Right atrium auricular region (tissue), 2 donors: ENCODE data around the gene SPATA17. TPM values are rescaled to one million over a fixed set of nuclear protein-coding genes. Genes with fewer than 3 reads are reported as not detected.
"Not testable (repeated sequence)": the region's sequence is repeated elsewhere in the genome, so short reads cannot be mapped to it uniquely, and the experiment has no call there.

Experiments
- DNase-seq: peaks from one replicate; pipeline ENCODE4 v3.0.0-alpha.2; 2019; ENCODE audit warnings: low spot score
- H3K27ac ChIP-seq, 2 donors: fragments of 200-600 bp; sonication (generic); 1 replicate in 1 of 2; 2 replicates in 1 of 2; pipeline ENCODE4 v1.5.1; 2016 to 2019
- H3K27me3 ChIP-seq, 2 donors: fragments of 200-600 bp; sonication (generic); one replicate each; pipeline versions ENCODE4 v1.5.1 to v1.6.0; 2017 to 2019
- H3K36me3 ChIP-seq: fragments of 200-600 bp; sonication (generic); one replicate; pipeline ENCODE4 v1.5.1; 2016
- H3K4me1 ChIP-seq, 2 donors: fragments of 200-600 bp; sonication (generic); one replicate each; pipeline versions ENCODE4 v1.5.1 to v1.6.0; 2017 to 2019
- H3K4me3 ChIP-seq, 2 donors: fragments of 200-600 bp; sonication (generic); 1 replicate in 1 of 2; 2 replicates in 1 of 2; pipeline ENCODE4 v1.5.1; 2017 to 2019; ENCODE audit warnings: mild to moderate bottlenecking in 1 of 2, moderate library complexity in 1 of 2
- H3K9me3 ChIP-seq, 2 donors: fragments of 200-600 bp; sonication (generic); one replicate each; pipeline ENCODE4 v1.5.1; 2019
- CTCF ChIP-seq, 2 donors: fragments of 200-600 bp; sonication (generic); IDR thresholded peaks; one replicate each; pipeline ENCODE4 v1.5.1; 2019; ENCODE audit warnings: antibody characterized with exemption in 2 of 2
- total RNA-seq, 2 donors: library from RNA; depleted of rRNA; stranded (reverse); fragments of >200 nt; gene quantifications; one replicate each; pipeline ENCODE4 v1.1.0, GENCODE V29; 2016

Gene SPATA17, protein sequence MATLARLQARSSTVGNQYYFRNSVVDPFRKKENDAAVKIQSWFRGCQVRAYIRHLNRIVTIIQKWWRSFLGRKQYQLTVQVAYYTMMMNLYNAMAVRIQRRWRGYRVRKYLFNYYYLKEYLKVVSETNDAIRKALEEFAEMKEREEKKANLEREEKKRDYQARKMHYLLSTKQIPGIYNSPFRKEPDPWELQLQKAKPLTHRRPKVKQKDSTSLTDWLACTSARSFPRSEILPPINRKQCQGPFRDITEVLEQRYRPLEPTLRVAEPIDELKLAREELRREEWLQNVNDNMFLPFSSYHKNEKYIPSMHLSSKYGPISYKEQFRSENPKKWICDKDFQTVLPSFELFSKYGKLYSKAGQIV
- 1 to 10 TPM in 1 of 2 donors, under 1 TPM in 1; 0.41 to 3.0 TPM for total RNA-seq

DNA sequence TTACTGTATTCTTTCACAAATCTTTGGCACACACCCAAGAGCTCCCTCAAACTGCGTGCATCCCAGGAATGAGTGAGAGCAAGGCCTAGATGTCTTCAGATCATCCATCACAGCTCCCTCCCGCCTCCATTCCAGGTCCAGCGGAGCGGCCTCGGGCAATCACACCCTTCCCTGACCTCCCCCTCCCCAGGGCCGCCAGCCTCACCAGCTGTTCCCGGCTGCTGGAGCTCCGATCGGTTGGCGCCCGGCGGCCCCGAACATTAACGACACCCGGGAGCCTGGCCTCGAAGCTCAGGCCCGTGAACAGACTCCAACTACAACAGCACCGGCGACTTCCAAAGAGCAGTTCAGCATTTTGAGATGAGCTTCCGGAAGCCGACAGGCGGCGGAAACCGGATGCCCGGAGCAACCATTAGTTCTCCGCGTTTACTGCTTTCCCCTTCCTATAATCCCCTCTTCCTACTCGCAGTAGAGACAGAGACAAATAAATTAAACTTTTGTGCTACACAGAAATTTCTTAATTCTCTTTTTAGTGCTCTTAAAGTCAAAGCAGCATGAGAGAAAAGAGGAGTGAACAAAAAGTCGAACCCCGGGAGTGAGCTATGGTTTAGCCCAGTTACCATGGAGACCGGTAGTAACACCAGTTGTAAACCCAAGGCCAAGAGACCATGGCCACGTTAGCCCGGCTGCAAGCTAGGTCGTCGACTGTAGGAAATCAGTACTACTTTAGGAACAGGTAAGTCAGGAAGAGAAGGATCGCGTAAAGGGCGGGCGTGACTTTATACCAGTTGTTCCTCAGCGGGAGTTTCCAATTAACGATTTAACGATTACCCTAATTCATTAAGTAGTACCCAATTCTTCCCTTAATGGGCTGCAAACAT lies at the start of gene SPATA17, which contains the start of gene GPATCH2:
Gene SPATA17 (plus strand): TSS at position 634 of the 881 bp plus-strand sequence. CDS start 35 bp downstream, at position 669.
Gene GPATCH2 (minus strand): TSS at position 380 of the 881 bp plus-strand sequence. CDS start 119 bp downstream, at position 261.
- Histone ChIP-seq H3K4me1 (peaks cover 0 to 41% of the 10 kb centered on the region in 2 donors), H3K27ac (peak within 1 kb of the TSS; percentile 84 to 87), H3K27me3 (no peaks in the 10 kb centered on the region), H3K4me3 (peak within 1 kb of the TSS; percentile 77 to 83), H3K36me3 (no peaks in the 10 kb centered on the region), H3K9me3 (no peaks in the 10 kb centered on the region)
- DNase-seq, result peak; percentile 77
- TF ChIP-seq CTCF (IDR thresholded peaks at IDR 0.05), result peak in 1 of 2 donors; percentile 47

- H3K4me3 ChIP-seq, H3K27me3 ChIP-seq, H3K27ac ChIP-seq, H3K36me3 ChIP-seq, H3K9me3 ChIP-seq, H3K4me1 ChIP-seq, DNase-seq: not testable (repeated sequence)
These were observed 46.8 kb upstream of the SPATA17 start for GRCh38 chr1:217584286-217584811.

DNA sequence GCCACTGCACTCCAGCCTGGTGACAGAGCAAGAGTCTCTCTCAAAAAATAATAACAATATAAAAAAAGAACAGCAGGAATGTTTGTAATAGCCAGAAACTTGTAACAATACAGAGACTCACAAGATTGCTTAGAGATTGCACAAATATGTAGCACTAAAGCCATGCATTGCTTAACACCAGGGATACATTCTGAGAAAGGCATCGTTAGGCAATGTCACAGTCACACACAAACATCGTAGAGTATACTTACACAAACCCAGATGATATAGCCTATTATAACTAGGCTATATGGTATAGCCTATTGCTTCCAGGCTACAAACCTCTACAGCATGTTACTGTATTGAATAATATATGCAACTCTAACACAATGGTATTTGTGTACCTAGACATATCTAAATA lies 45.6 kb upstream of the SPATA17 start:
- Histone ChIP-seq H3K27me3 (no peaks in the 10 kb centered on the region), H3K4me3 (no peak overlapping the region), H3K9me3 (no peaks in the 10 kb centered on the region), H3K36me3 (no peaks in the 10 kb centered on the region), H3K27ac (no peak overlapping the region), H3K4me1 (no peaks in the 10 kb centered on the region)
- no peak for TF ChIP-seq CTCF (IDR thresholded peaks at IDR 0.05)
- no peak for DNase-seq

- Histone ChIP-seq H3K4me1 (no peaks in the 10 kb centered on the region), H3K36me3 (no peaks in the 10 kb centered on the region), H3K4me3 (no peak overlapping the region), H3K27me3 (no peaks in the 10 kb centered on the region), H3K27ac (no peak overlapping the region), H3K9me3 (no peaks in the 10 kb centered on the region)
- DNase-seq, result no peak
- TF ChIP-seq CTCF (IDR thresholded peaks at IDR 0.05), result no peak
These were observed 44.6 kb upstream of the SPATA17 start for GRCh38 chr1:217586586-217586985.

GRCh38 chr1:217590598-217590997 lies 40.5 kb upstream of the SPATA17 start:
- Histone ChIP-seq H3K36me3 (no peaks in the 10 kb centered on the region), H3K4me3 (no peak overlapping the region), H3K27me3 (no peaks in the 10 kb centered on the region), H3K4me1 (no peaks in the 10 kb centered on the region), H3K9me3 (no peaks in the 10 kb centered on the region), H3K27ac (no peak overlapping the region)
- TF ChIP-seq CTCF (IDR thresholded peaks at IDR 0.05), result no peak
- DNase-seq, result no peak

DNA sequence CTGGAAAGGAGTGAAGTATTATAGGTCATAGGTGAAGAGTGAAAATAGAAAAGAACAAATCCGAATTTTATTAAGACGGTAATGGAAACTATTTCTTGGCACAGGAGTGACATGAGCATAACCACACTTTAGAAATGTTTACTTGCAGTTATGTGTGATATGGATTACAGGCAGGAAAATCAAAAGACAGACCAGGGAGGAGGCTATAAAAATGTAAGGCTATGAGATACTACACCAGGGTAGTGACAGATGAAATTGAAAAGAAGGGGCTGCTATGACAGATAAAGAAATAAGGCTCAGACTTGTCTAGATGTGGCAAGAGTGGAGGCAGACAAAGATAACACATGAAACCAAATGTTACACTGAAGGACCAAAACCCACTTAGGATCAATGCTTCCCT lies 32.0 kb upstream of the SPATA17 start:
- no peaks in the 10 kb centered on the region for H3K27me3 ChIP-seq
- H3K9me3 ChIP-seq, result no peaks in the 10 kb centered on the region
- no peaks in the 10 kb centered on the region for H3K36me3 ChIP-seq
- no peak overlapping the region for H3K4me3 ChIP-seq
- no peak for DNase-seq
- H3K4me1 ChIP-seq, result no peaks in the 10 kb centered on the region
- H3K27ac ChIP-seq, result no peak overlapping the region
- TF ChIP-seq CTCF (IDR thresholded peaks at IDR 0.05), result no peak
